ENCODE data around the gene SCAMP1. TPM values are rescaled to one million over a fixed set of nuclear protein-coding genes. Genes with fewer than 3 reads are reported as not detected.
A peak's percentile ranks its signal among the peaks of the same experiment; 100 is the strongest.

SCAMP1 gene
- total and polyA plus RNA-seq, 8 donors: 31.9 to 58.2 (median 46.1) TPM

- H3K4me3 ChIP-seq: no peak overlapping the region
- no peak for TF ChIP-seq CTCF (IDR thresholded peaks at IDR 0.05)
- DNase-seq: no peak
Measured at GRCh38 chr5:78490709-78491485, 130.5 kb downstream of the SCAMP1 start.

GRCh38 chr5:78492224-78492623, 131.8 kb downstream of the SCAMP1 start:
- Histone ChIP-seq H3K27ac (no peak overlapping the region), H3K9me3 (no peaks in the 10 kb centered on the region), H3K4me3 (no peak overlapping the region), H3K27me3 (no peaks in the 10 kb centered on the region), H3K36me3 (peaks cover 0 to 30% of the 10 kb centered on the region in 2 donors), H3K4me1 (peaks cover 5 to 50% of the 10 kb centered on the region in 2 donors)
- intact Hi-C loops (cut with DNase I): no loop called here
- TF ChIP-seq CTCF (IDR thresholded peaks at IDR 0.05): no peak
- no peak for ATAC-seq
- DNase-seq: no peak

More at GRCh38 chr5:78490709-78491485, 130.5 kb downstream of the SCAMP1 start:
- Histone ChIP-seq H3K36me3 (peaks cover 0 to 39% of the 10 kb centered on the region in 2 donors), H3K4me1 (peaks cover 4 to 45% of the 10 kb centered on the region in 2 donors), H3K9me3 (no peaks in the 10 kb centered on the region), H3K27ac (no peak overlapping the region), H3K27me3 (no peaks in the 10 kb centered on the region)
- intact Hi-C loops (cut with DNase I): no loop called here
- ATAC-seq: no peak

DNA sequence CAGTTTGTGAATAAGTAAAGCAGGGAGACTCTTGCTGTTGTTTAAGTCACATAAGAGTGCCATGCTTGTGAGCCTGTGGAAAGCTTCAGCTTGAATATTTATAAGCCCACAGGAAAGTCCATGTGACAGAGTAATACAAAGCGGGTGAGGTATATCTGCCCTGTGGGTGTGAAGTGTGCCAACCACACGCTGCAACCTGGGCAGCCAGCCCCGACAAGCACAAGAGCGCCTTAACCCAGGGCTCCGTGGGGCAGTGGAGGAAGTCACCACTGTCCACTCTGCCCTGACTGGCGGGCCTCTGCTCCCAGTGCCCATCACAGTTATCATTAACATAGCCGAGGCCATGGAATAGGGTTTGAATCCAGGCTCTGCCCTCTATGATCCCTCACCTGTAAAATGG, 132.2 kb downstream of the SCAMP1 start:
- no peak for TF ChIP-seq CTCF (IDR thresholded peaks at IDR 0.05)
- H3K4me3 ChIP-seq: no peak overlapping the region
- H3K36me3 ChIP-seq: peaks cover 0 to 26% of the 10 kb centered on the region in 2 donors
- no peak for ATAC-seq
- H3K27ac ChIP-seq: no peak overlapping the region
- no peaks in the 10 kb centered on the region for H3K27me3 ChIP-seq
- intact Hi-C loops (cut with DNase I): no loop called here
- H3K4me1 ChIP-seq: peaks cover 5 to 51% of the 10 kb centered on the region in 2 donors
- no peak for DNase-seq
- H3K9me3 ChIP-seq: no peaks in the 10 kb centered on the region

DNA sequence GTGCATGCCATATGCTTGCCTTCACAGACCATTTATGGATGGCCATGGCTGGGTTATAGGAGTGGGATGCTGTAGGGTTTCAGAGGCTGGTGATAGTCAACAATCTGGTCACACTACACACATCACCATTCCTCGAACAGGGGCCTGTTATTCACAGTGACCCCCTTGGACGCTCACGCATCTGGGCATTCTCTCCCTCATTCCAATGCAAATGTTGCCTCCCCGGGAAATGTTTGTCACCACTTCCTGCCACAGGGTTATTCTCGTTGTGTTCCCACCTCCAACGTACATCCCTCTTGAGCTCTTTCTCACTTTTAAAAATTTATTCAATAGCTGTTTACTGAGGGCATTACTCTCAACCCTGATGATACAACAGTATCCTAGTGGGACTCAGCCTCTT, 135.4 kb downstream of the SCAMP1 start:
- intact Hi-C loops (cut with DNase I): no loop called here
- Histone ChIP-seq H3K36me3 (peaks cover 0 to 12% of the 10 kb centered on the region in 2 donors), H3K4me1 (peaks cover 5 to 60% of the 10 kb centered on the region in 2 donors), H3K9me3 (no peaks in the 10 kb centered on the region), H3K4me3 (no peak overlapping the region), H3K27ac (no peak overlapping the region), H3K27me3 (no peaks in the 10 kb centered on the region)
- TF ChIP-seq CTCF (IDR thresholded peaks at IDR 0.05): no peak
- DNase-seq (no peak), ATAC-seq (no peak)

GRCh38 chr5:78496373-78496772, 136.0 kb downstream of the SCAMP1 start:
- H3K27me3 ChIP-seq: no peaks in the 10 kb centered on the region
- H3K27ac ChIP-seq: no peak overlapping the region
- no peak overlapping the region for H3K4me3 ChIP-seq
- H3K4me1 ChIP-seq: peaks cover 5 to 64% of the 10 kb centered on the region in 2 donors
- ATAC-seq: peak; percentile 52
- TF ChIP-seq CTCF (IDR thresholded peaks at IDR 0.05): no peak
- peaks cover 0 to 12% of the 10 kb centered on the region in 2 donors for H3K36me3 ChIP-seq
- no peaks in the 10 kb centered on the region for H3K9me3 ChIP-seq
- no peak for DNase-seq
- intact Hi-C loops (cut with DNase I): no loop called here

All from left lung (tissue), 10 donors.